Renal pelvis (tissue), 12 donors: ENCODE results near the gene CHCHD5. TPM values are rescaled to one million over a fixed set of nuclear protein-coding genes. Genes with fewer than 3 reads are reported as not detected.
"Not testable (repeated sequence)": the region's sequence is repeated elsewhere in the genome, so short reads cannot be mapped to it uniquely, and the experiment has no call there.

Source experiments
- DNase-seq: peaks from one replicate; pipeline ENCODE4 v3.0.0-alpha.2; 2013
- long read RNA-seq, 16 experiments: transcript quantifications; one replicate each; lab custom pipeline, GENCODE V29; 2026
- polyA plus RNA-seq, 3 donors: library from polyadenylated mRNA; unstranded; fragments of 120-200 nt; gene quantifications; one replicate each; pipeline ENCODE4 v1.2.1, GENCODE V29; 2013; ENCODE audit not compliant: insufficient read length in 3 of 3

The CHCHD5 gene, protein sequence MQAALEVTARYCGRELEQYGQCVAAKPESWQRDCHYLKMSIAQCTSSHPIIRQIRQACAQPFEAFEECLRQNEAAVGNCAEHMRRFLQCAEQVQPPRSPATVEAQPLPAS
- 10 to 100 TPM; 32.7 to 37.7 (median 37.1) TPM for polyA plus RNA-seq
- long read RNA-seq, donor 1, transcript CHCHD5-201 (4 exons, 691 nt): major isoform, 31 of 41 reads
- long read RNA-seq, donor 1, partial matches to known transcripts: 8 of 41 reads
- long read RNA-seq, donor 1, other reads (novel, unspliced or antisense): 0 of 41 reads
- long read RNA-seq, donor 2, transcript CHCHD5-201 (4 exons, 691 nt): major isoform, 35 of 36 reads
- long read RNA-seq, donor 2, partial matches to known transcripts: 0 of 36 reads
- long read RNA-seq, donor 2, other reads (novel, unspliced or antisense): 0 of 36 reads
- long read RNA-seq, donor 3, transcript CHCHD5-201 (4 exons, 691 nt): major isoform, 24 of 29 reads
- long read RNA-seq, donor 3, partial matches to known transcripts: 5 of 29 reads
- long read RNA-seq, donor 3, other reads (novel, unspliced or antisense): 0 of 29 reads
- long read RNA-seq, donor 4, transcript CHCHD5-201 (4 exons, 691 nt): major isoform, 31 of 40 reads
- long read RNA-seq, donor 4, partial matches to known transcripts: 9 of 40 reads
- long read RNA-seq, donor 4, other reads (novel, unspliced or antisense): 0 of 40 reads
- long read RNA-seq, donor 5, transcript CHCHD5-201 (4 exons, 691 nt): major isoform, 9 of 15 reads
- long read RNA-seq, donor 5, partial matches to known transcripts: 6 of 15 reads
- long read RNA-seq, donor 5, other reads (novel, unspliced or antisense): 0 of 15 reads
- long read RNA-seq, donor 6, transcript CHCHD5-201 (4 exons, 691 nt): major isoform, 35 of 47 reads
- long read RNA-seq, donor 6, partial matches to known transcripts: 11 of 47 reads
- long read RNA-seq, donor 6, other reads (novel, unspliced or antisense): 0 of 47 reads
- long read RNA-seq, donor 7, transcript CHCHD5-201 (4 exons, 691 nt): major isoform, 40 of 52 reads
- long read RNA-seq, donor 7, partial matches to known transcripts: 9 of 52 reads
- long read RNA-seq, donor 7, other reads (novel, unspliced or antisense): 0 of 52 reads
- long read RNA-seq, donor 8, transcript CHCHD5-201 (4 exons, 691 nt): major isoform, 5 of 5 reads
- long read RNA-seq, donor 8, partial matches to known transcripts: 0 of 5 reads
- long read RNA-seq, donor 8, other reads (novel, unspliced or antisense): 0 of 5 reads
- long read RNA-seq, donor 9, transcript CHCHD5-201 (4 exons, 691 nt): major isoform, 29 of 37 reads
- long read RNA-seq, donor 9, partial matches to known transcripts: 7 of 37 reads
- long read RNA-seq, donor 9, other reads (novel, unspliced or antisense): 0 of 37 reads
- long read RNA-seq, donor 10, transcript CHCHD5-201 (4 exons, 691 nt): major isoform, 25 of 25 reads
- long read RNA-seq, donor 10, partial matches to known transcripts: 0 of 25 reads
- long read RNA-seq, donor 10, other reads (novel, unspliced or antisense): 0 of 25 reads
- long read RNA-seq, donor 11, transcript CHCHD5-201 (4 exons, 691 nt): major isoform, 16 of 23 reads
- long read RNA-seq, donor 11, partial matches to known transcripts: 7 of 23 reads
- long read RNA-seq, donor 11, other reads (novel, unspliced or antisense): 0 of 23 reads
- long read RNA-seq, donor 12, transcript CHCHD5-201 (4 exons, 691 nt): major isoform, 32 of 33 reads
- long read RNA-seq, donor 12, partial matches to known transcripts: 0 of 33 reads
- long read RNA-seq, donor 12, other reads (novel, unspliced or antisense): 0 of 33 reads
- long read RNA-seq, donor 13, transcript CHCHD5-201 (4 exons, 691 nt): major isoform, 16 of 17 reads
- long read RNA-seq, donor 13, partial matches to known transcripts: 0 of 17 reads
- long read RNA-seq, donor 13, other reads (novel, unspliced or antisense): 0 of 17 reads
- long read RNA-seq, donor 14: 0 reads
- long read RNA-seq, donor 15, transcript CHCHD5-201 (4 exons, 691 nt): major isoform, 30 of 35 reads
- long read RNA-seq, donor 15, partial matches to known transcripts: 5 of 35 reads
- long read RNA-seq, donor 15, other reads (novel, unspliced or antisense): 0 of 35 reads
- long read RNA-seq, donor 16, transcript CHCHD5-201 (4 exons, 691 nt): major isoform, 46 of 57 reads
- long read RNA-seq, donor 16, partial matches to known transcripts: 10 of 57 reads
- long read RNA-seq, donor 16, other reads (novel, unspliced or antisense): 0 of 57 reads

- peak; percentile 95 for DNase-seq
Observed at GRCh38 chr2:112584134-112584890, at the start of gene CHCHD5. TSS of gene CHCHD5 (plus strand) at chr2:112584609. CDS start at chr2:112584648, 39 bp downstream.

DNA sequence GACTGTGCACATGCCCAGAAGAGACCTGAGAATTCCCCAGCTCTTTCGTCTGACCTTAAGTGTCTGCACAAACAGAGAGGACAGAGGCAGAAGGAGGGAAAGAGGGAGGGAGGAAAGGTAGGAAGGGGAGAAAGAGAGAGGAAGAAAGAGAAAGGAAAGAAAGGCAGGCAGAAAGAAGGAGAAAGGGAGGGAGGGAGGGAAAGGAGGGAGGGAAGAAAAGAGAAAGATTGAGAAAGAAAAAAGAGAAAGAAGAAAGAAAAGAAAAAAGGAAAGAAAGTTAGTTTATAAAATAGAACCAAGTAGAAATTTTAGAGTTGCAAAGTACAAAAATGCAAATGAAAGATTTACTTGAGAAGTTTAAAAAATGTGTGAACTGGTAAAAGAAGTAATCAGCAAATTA is 49.6 kb upstream of the CHCHD5 start:
- DNase-seq: no peak

DNA sequence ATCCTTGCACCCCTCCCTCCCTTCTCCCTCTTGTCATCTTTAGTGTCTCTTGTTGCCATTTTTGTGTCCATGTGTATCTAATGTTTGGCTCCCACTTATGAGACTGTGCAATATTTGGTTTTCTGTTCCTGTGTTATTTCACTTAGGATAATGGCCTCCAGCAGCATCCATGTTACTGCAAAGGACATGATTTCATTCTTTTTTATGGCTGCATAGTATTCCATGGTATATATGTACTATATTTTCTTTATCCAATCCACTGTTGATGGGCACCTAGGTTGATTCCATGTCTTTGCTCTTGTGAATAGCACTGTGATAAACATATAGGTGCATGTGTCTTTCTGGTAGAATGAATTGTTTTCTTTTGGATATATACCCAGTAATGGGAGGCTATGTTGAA is 47.7 kb upstream of the CHCHD5 start:
- DNase-seq: not testable (repeated sequence)

GRCh38 chr2:112539306-112539705 is 45.1 kb upstream of the CHCHD5 start:
- DNase-seq: no peak

- DNase-seq: no peak
Observed at GRCh38 chr2:112540906-112541305, 43.5 kb upstream of the CHCHD5 start.

GRCh38 chr2:112541315-112542122 is 42.9 kb upstream of the CHCHD5 start:
- peak; percentile 79 for DNase-seq

- peak; percentile 87 for DNase-seq
Observed at GRCh38 chr2:112542123-112542983, 42.1 kb upstream of the CHCHD5 start, which contains the start of gene POLR1B. TSS of gene POLR1B (plus strand) at chr2:112542465. CDS start at chr2:112542495, 30 bp downstream.

DNA sequence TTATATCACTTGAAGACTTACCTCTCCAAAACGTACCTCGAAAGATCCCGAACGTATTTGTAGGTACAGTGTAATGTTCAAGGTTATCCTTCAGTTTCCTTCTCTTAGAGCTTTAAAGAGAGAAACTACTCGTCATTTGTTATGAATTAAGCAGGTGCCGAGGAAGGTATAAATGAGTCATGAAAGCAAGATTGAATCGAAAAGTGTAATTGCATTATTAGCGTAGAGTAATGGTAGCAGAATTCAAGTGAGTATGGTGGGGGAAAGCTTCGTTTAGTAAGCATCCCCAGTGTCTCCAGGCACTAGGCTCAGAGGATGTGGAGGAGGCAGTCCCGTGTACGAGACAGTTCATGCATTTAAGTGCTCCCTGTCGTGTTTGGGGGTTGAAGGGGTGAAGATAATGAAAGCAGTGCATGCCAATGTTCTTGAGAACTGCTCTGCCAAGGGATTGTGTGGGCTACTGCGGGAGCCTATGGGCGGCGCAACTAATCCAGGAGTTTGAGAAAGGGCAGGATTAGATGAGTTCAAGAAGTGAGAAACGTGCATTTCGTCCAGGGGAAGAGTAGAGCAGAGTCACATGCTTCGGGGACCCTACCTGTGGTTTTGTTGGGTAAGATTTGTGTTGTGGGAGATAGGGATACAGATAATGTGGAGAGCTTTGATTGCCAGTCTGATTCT is 41.3 kb upstream of the CHCHD5 start:
- peak; percentile 2 for DNase-seq

DNA sequence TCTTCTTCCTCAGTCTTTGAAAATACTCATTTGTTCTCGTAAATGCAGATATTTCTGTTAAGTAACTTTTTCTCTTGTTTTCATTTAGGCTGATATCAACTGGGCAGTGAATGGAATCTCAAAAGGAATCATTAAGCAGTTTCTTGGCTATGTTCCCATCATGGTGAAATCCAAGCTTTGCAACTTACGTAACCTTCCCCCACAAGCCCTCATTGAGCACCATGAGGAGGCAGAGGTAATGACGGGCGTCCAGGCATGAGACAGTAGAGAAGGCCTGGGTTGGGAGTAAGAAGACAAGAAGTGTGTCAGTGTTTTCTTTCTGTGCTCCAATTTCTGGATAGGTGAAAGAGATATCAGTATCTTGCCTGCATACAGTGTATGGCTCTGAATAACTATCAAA is 37.1 kb upstream of the CHCHD5 start:
- DNase-seq: peak; percentile 19

DNA sequence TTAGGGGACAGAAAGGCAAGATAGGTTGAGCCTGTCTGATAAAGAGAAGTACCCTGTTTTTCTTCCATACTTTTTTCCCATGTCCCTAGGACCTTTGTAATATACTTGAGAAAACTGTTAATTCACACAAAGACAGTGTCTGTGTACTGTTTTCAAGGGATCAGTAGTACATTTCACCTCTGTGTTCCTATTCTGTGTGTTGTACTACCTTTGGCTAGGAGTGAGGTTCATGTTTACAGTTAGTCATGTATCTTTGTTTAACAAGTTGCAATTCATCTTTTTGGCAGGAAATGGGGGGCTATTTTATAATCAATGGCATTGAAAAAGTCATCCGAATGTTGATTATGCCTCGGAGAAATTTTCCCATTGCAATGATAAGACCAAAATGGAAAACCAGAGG is 35.4 kb upstream of the CHCHD5 start:
- DNase-seq: no peak

GRCh38 chr2:112566104-112566503 is 18.3 kb upstream of the CHCHD5 start:
- no peak for DNase-seq

GRCh38 chr2:112566508-112566907 is 17.9 kb upstream of the CHCHD5 start:
- DNase-seq: not testable (repeated sequence)

DNA sequence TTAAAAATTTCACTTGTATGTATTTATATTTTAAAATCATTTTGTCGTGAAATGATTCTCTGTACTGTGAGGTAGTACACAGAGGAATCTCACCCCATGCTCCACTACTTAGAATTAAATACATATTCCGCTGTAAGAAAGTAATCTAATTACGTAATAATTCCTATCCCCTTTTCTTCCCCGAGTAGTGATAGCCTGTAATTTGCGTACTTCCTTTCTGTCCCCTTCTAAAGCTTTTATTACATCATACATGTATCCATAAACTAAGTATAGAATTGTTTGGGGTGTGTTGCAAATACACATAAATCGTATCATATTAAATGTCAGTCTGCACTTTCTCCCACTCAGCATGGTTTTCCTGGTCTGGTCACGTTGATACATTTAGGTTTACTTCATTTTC is 12.4 kb upstream of the CHCHD5 start:
- no peak for DNase-seq

GRCh38 chr2:112577756-112578155 is 6.7 kb upstream of the CHCHD5 start:
- no peak for DNase-seq

- no peak for DNase-seq
Observed at GRCh38 chr2:112579241-112579640, 5.2 kb upstream of the CHCHD5 start.

DNA sequence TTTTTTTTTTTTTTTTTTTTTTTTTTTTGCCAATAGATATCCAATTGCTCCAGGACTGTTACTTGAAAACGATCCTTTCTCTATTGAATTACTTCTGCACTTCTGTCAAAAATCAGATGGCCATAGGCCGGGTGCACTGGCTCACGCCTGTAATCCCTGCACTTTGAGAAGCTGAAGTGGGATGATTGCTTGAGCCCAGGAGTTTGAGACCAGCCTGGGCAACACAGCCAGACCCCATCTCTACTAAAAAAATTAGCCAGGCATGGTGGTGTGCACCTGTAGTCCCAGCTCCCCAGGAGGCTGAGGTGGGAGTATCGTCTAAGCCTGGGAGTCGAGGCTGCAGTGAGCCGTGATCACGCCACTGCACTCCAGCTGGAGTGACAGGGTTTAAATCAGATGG is 4.3 kb upstream of the CHCHD5 start:
- no peak for DNase-seq
